Gastroesophageal sphincter (tissue), 3 donors: Measurements from ENCODE around the gene CCNG2.

Experiments used
- EP300 ChIP-seq: sonication (generic); formaldehyde crosslinking; IDR thresholded peaks from one replicate; pipeline ENCODE4 v1.6.1; 2017; ENCODE audit warnings: antibody characterized with exemption, mild to moderate bottlenecking
- POLR2A ChIP-seq, 2 donors: fragments of 450-650 bp; IDR thresholded peaks; one replicate each; pipeline ENCODE4 v1.6.1; 2017; ENCODE audit warnings: antibody characterized with exemption in 2 of 2, mild to moderate bottlenecking in 2 of 2, moderate library complexity in 1 of 2
- TF ChIP-seq, protein P1 (sequence below), 4 experiments: fragments of 200-600 bp in 2 of 4; fragments of 450-650 bp in 2 of 4; sonication (generic) in 1 of 4; IDR thresholded peaks; one replicate each; pipeline ENCODE4 v1.5.1; 2017 to 2019; ENCODE audit warnings: antibody characterized with exemption in 4 of 4, mild to moderate bottlenecking in 2 of 4, moderate library complexity in 2 of 4

DNA sequence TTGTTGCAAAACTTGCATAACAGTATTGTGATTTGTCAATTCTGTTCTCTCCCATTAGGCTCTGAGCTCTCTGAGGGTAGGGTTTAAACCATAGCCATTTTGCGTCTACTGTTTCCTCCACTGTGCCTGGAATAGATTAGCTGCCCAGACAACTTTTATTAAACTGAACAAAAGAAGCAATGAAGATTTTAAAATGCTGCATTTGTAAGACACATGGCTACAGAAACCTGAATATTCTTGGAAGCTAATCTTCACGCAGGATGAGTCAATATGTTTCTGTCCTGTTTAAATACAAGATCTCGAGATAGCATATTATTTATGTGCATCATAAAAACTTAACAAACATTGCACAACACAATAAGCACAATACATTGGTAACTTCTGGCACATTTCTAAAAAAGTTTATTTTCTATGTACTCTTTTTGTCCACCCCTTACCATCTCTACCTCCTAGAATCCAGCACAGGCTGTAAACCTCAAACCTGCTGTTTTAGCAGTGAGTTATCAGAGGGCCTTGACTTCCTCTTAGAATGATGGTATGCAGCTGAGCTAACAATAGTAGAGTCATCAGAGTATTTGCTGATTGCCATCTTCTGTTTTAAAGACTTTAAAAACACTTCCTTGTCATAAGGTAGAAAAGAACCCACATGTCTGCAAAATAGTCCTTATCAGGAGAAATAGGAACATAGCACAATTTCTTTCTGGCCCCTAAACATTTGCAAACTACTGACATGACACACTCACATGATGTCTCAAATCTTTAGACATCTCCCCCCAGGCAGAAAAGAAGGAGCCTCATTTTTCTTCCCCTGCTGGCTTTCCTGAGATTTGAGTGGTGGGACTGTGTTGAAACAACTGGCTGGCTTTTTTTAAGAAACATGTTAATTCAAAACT, 10.6 kb upstream of the CCNG2 start:
- TF ChIP-seq EP300 (no peak), POLR2A (IDR thresholded peaks at IDR 0.05) (no peak)
- TF ChIP-seq, protein P1, sequence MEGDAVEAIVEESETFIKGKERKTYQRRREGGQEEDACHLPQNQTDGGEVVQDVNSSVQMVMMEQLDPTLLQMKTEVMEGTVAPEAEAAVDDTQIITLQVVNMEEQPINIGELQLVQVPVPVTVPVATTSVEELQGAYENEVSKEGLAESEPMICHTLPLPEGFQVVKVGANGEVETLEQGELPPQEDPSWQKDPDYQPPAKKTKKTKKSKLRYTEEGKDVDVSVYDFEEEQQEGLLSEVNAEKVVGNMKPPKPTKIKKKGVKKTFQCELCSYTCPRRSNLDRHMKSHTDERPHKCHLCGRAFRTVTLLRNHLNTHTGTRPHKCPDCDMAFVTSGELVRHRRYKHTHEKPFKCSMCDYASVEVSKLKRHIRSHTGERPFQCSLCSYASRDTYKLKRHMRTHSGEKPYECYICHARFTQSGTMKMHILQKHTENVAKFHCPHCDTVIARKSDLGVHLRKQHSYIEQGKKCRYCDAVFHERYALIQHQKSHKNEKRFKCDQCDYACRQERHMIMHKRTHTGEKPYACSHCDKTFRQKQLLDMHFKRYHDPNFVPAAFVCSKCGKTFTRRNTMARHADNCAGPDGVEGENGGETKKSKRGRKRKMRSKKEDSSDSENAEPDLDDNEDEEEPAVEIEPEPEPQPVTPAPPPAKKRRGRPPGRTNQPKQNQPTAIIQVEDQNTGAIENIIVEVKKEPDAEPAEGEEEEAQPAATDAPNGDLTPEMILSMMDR (IDR thresholded peaks at IDR 0.05) = no peak
